ENCODE measurements around the gene DHRS7B. TPM values are rescaled to one million over a fixed set of nuclear protein-coding genes. Genes with fewer than 3 reads are reported as not detected.

Gene DHRS7B
- total and polyA plus RNA-seq, 9 of the 15 experiments (the other 6 are each of a cell fraction or from before 2014, with no cell fraction given) = 8.0 to 30.7 (median 14.8) TPM

DNA sequence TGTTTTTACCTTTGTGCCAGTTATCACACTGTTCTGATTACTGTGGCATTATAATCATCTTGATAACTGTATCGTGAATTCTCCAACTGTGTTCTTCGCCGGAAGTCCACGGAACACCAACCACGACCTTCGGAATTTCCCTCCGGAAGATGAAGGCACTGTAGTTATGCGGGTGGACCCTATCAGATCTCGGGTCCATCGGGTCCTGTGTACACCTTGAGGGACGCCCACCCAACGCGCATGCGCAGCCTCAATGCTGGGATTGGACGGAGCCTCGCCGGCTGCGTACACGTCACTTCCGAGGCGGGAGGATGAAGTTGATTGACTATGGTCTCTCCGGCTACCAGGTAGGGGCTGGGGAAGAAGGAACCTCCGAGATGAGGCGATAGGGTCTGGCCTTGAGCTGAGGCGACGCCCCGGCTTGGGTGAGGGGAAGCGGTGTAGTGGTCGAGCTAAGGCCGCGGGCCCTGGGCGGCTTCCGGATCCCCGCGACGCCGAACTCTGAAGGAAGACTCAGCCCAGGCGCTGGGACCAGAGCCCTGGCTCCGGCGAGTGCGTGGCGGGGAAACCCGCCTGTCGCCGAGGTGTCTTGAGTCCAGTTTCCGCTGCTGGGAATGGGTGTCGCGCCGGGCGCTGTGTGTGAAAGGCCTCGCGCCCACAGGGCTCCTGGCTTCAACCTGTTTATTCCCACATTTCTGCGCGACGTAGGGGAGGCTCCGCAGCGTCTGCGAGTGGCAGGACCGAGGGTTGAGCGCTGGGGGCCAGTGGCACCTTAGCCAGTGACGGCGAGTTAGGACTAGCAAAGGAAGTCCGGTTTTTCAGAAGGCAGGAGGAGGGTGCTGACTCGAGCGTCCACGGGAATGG is at the start of gene DHRS7B (continued):
- TF ChIP-seq, protein P1, sequence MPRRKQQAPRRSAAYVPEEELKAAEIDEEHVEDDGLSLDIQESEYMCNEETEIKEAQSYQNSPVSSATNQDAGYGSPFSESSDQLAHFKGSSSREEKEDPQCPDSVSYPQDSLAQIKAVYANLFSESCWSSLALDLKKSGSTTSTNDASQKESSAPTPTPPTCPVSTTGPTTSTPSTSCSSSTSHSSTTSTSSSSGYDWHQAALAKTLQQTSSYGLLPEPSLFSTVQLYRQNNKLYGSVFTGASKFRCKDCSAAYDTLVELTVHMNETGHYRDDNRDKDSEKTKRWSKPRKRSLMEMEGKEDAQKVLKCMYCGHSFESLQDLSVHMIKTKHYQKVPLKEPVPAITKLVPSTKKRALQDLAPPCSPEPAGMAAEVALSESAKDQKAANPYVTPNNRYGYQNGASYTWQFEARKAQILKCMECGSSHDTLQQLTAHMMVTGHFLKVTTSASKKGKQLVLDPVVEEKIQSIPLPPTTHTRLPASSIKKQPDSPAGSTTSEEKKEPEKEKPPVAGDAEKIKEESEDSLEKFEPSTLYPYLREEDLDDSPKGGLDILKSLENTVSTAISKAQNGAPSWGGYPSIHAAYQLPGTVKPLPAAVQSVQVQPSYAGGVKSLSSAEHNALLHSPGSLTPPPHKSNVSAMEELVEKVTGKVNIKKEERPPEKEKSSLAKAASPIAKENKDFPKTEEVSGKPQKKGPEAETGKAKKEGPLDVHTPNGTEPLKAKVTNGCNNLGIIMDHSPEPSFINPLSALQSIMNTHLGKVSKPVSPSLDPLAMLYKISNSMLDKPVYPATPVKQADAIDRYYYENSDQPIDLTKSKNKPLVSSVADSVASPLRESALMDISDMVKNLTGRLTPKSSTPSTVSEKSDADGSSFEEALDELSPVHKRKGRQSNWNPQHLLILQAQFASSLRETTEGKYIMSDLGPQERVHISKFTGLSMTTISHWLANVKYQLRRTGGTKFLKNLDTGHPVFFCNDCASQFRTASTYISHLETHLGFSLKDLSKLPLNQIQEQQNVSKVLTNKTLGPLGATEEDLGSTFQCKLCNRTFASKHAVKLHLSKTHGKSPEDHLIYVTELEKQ (CRISPR knock-in tag; IDR thresholded peaks at IDR 0.05) = no peak
- TF ChIP-seq ZNF445 (CRISPR knock-in tag; IDR thresholded peaks at IDR 0.05; ENCODE audit: low read depth) = no peak
- TF ChIP-seq SPI1 (IDR thresholded peaks at IDR 0.05; ENCODE audit: borderline replicate concordance, low read depth, low read length) = 0 out of 2 replicates have a peak, but pooled peaks have one; percentile 27
- no peak for TF ChIP-seq RBM14 (IDR thresholded peaks at IDR 0.05; ENCODE audit: borderline replicate concordance, insufficient read depth, low read depth, low read length)
- no peak for TF ChIP-seq ZNF3 (CRISPR knock-in tag; IDR thresholded peaks at IDR 0.05)
- peak; percentile 33 for TF ChIP-seq SOX6 (IDR thresholded peaks at IDR 0.05)
- TF ChIP-seq ZNF174 (CRISPR knock-in tag; IDR thresholded peaks at IDR 0.05) = no peak
- peak; percentile 57 for TF ChIP-seq ETV1 (tag; conservative IDR thresholded peaks at IDR 0.05; ENCODE audit: low read depth)
- TF ChIP-seq MYBL2 (IDR thresholded peaks at IDR 0.05; ENCODE audit: low read depth) = no peak
- TF ChIP-seq MYBL2 (CRISPR knock-in tag; IDR thresholded peaks at IDR 0.05; ENCODE audit: borderline replicate concordance) = no peak
- TF ChIP-seq, protein P2, sequence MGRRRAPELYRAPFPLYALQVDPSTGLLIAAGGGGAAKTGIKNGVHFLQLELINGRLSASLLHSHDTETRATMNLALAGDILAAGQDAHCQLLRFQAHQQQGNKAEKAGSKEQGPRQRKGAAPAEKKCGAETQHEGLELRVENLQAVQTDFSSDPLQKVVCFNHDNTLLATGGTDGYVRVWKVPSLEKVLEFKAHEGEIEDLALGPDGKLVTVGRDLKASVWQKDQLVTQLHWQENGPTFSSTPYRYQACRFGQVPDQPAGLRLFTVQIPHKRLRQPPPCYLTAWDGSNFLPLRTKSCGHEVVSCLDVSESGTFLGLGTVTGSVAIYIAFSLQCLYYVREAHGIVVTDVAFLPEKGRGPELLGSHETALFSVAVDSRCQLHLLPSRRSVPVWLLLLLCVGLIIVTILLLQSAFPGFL (CRISPR knock-in tag; IDR thresholded peaks at IDR 0.05) = no peak
- TF ChIP-seq, protein P3, sequence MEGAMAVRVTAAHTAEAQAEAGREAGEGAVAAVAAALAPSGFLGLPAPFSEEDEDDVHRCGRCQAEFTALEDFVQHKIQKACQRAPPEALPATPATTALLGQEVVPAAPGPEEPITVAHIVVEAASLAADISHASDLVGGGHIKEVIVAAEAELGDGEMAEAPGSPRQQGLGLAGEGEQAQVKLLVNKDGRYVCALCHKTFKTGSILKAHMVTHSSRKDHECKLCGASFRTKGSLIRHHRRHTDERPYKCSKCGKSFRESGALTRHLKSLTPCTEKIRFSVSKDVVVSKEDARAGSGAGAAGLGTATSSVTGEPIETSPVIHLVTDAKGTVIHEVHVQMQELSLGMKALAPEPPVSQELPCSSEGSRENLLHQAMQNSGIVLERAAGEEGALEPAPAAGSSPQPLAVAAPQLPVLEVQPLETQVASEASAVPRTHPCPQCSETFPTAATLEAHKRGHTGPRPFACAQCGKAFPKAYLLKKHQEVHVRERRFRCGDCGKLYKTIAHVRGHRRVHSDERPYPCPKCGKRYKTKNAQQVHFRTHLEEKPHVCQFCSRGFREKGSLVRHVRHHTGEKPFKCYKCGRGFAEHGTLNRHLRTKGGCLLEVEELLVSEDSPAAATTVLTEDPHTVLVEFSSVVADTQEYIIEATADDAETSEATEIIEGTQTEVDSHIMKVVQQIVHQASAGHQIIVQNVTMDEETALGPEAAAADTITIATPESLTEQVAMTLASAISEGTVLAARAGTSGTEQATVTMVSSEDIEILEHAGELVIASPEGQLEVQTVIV (CRISPR knock-in tag; IDR thresholded peaks at IDR 0.05; ENCODE audit: borderline replicate concordance) = no peak
- peak; percentile 45; the same call in 1 of the 2 replicates for TF ChIP-seq POLR2H (tag; IDR thresholded peaks at IDR 0.05; ENCODE audit: low read depth)
- TF ChIP-seq, protein P4, sequence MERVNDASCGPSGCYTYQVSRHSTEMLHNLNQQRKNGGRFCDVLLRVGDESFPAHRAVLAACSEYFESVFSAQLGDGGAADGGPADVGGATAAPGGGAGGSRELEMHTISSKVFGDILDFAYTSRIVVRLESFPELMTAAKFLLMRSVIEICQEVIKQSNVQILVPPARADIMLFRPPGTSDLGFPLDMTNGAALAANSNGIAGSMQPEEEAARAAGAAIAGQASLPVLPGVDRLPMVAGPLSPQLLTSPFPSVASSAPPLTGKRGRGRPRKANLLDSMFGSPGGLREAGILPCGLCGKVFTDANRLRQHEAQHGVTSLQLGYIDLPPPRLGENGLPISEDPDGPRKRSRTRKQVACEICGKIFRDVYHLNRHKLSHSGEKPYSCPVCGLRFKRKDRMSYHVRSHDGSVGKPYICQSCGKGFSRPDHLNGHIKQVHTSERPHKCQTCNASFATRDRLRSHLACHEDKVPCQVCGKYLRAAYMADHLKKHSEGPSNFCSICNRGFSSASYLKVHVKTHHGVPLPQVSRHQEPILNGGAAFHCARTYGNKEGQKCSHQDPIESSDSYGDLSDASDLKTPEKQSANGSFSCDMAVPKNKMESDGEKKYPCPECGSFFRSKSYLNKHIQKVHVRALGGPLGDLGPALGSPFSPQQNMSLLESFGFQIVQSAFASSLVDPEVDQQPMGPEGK (CRISPR knock-in tag; IDR thresholded peaks at IDR 0.05; ENCODE audit: borderline replicate concordance) = no peak
- TF ChIP-seq MTA1 (IDR thresholded peaks at IDR 0.05; ENCODE audit: borderline replicate concordance) = no peak
- no peak for TF ChIP-seq NFE2L1 (tag; IDR thresholded peaks at IDR 0.05; ENCODE audit: borderline replicate concordance, low read depth)
